RCC 7860 (cell line): Measurements from ENCODE around the gene MEGF11.
"Not testable (repeated sequence)": the region's sequence is repeated elsewhere in the genome, so short reads cannot be mapped to it uniquely, and the experiment has no call there.

ENCODE experiments used
- DNase-seq: peaks from one replicate; pipeline ENCODE4 v3.0.0-alpha.2; 2015; ENCODE audit warnings: low spot score
- FAIRE-seq: peaks from 2 replicates; lab custom pipeline; 2012; peaks lifted over from hg19 to GRCh38; lab: Jason Lieb, UNC

Gene MEGF11

DNA sequence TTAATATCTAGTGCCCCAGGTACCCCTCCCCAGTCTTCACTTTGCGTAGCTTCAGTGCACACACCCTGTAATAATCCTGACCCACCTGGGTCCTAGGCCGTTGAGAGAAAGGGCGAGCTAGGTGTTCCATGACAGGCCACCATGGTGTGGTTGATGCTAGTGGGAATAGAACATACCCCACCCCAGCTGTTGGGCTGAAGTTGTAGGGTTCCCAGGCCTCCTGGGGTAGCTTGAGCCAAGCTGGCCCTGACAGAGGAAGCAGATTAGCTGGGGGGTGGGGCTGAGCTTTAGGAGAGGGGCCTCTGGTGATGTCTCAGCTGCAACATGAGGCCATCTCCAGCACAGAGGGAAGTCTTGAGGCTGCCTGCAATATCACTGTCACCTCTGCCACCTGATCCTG is 343.7 kb downstream of the MEGF11 start:
- DNase-seq: no peak
- FAIRE-seq: no peak

DNA sequence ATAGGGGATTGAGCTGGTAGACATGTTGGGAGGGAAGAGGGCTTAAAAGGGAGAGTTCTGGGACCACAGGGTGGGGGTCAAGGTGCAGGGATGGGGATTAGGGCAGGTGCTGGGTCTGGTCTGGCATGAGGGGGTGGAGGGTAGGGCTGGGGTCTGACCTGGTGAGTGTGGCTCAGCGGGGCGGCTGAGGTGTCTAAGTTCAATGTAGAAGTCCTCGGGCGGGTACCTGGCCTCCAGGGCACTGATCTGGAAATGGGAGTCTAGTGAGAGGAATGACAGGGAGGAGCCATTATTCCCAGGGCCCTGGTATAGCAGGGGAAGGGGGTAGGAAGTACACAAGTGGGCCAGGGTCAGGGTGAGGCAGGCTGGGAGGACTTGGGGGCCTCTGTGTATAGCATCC is 344.7 kb downstream of the MEGF11 start:
- DNase-seq (no peak), FAIRE-seq (no peak)

DNA sequence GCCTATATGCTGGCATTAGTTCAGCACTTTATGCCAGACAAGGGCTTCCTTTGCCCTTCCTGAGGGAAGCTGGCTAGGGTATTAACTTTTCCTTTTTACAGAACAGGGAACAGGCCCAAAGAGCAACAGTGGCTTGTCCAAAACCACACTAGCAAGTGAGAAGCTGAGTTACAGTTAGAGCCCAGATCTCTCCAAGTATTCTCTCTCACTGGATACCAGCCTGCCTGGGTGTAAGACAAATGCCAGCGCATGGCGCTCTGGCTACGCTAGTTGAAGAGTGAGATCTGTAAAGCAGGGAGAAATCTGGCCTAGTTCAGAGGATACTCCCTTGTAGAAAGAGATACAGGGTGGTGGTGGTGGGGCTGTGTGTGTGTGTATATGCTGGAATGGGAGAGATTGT is 345.9 kb downstream of the MEGF11 start:
- FAIRE-seq (no peak), DNase-seq (no peak)

DNA sequence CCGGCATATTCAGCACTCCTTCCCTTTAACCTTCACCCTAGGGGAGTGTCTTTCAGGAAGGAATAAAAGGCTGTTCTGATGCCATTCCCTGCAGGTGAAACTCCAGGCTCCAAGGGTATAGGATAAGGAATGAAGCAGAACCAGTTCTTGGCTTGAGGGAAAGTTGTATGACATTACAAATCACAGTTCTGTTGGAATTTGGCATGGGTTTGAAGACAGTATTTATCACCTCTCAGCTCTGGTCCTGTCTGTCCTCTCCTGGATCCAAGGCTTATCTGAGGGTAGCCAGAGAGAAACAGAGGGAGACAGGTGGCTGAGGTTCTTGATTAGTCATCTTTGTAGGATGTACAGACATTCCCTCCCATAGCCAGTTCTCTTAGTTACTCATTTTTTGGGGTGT is 347.2 kb downstream of the MEGF11 start:
- no peak for FAIRE-seq
- DNase-seq: no peak

DNA sequence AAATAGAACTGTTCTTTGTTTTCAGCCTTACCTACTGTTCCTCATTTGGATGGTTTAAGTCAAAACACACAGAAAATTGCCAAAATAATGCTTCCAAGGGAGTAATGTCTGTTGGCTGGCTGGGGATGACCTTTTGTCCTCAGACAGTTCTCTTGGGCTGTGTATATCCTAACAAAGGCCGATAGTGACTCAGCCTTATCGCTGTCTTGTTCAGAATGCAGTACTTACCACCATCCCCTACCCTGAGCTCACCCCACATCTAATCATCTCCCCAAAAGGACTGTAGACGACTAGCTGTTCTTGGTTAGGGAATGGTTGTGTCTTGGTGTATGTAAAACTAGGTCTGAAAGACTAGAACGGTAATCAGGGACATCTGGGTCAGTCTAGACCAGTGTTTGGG is 349.2 kb downstream of the MEGF11 start:
- FAIRE-seq (no peak), DNase-seq (no peak)

DNA sequence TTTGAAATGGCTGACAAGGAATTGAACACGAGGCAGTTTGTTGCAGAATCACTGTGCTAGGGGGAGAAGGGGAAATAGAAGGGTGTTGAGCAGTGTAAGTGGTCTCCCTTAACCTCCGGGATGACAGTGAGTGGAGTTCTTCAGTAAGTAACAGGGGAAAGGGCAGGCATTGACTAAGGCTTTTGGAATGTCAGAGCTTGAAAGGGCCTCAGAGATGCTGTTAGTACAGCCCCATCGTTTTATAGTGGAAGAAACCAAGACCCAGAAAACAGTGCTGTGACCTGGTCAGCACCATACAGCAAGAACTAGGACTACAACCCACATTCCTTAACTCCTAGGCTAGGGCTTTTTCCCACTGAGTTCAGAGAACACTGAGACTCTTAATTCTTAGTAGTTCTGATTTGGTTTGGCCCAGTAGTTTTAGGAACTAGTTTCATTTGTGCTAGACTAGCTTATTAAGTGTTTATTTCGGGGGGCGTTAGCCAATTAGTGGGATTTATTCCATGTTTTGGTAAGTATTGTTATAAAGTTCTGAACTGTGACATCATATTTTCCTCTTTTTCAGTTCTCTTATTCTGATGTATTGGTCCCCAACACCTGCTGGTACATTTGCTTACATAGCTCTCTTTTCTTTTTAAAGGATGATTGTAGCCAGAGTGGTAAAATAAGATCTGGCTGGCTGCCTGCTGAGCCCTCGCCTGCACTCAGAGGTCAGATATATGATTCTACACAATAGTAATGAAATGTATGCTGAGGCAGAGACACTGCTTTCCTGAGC is 350.1 kb downstream of the MEGF11 start:
- FAIRE-seq (no peak), DNase-seq (no peak)

DNA sequence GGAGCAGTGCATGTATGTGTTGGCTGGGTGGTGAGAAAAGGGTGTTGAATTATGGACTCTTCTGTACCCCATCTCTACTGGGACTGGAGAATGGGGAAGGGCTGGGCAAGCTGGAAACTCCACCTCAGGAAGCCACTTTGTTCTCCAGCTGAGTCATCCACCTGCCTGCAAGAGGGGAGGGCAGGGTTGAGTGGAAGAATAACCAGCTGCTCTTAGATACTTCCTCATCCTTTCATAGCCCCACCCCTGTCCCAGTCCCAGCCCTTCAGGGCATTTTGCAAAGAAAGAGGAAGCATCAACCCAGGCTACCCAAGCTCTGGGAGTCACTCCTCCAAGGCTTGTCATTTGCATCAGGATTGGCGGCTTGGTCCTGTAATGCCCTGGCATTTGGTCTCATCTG is 351.2 kb downstream of the MEGF11 start:
- DNase-seq (peak; percentile 33), FAIRE-seq (peak; percentile 37)

DNA sequence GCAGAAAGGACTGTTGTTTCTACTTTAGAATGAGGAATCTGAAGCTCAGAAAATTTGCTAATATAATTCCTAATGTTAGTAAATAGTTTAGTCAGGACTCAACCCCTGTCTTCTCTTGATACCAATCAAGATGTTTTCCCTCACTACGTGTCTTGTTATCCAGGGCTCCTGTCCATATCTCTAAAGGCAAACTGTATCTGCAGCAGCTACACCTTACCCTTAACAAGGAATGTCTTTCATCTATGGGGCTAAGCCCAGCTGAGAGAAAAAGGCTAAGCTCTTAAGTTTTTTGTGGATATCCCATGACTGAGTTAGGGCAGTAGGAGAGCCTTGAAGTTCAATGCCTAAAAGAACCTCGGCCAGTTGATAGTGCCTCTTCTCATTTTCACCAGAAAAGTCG is 351.7 kb downstream of the MEGF11 start:
- FAIRE-seq: no peak
- DNase-seq: no peak

DNA sequence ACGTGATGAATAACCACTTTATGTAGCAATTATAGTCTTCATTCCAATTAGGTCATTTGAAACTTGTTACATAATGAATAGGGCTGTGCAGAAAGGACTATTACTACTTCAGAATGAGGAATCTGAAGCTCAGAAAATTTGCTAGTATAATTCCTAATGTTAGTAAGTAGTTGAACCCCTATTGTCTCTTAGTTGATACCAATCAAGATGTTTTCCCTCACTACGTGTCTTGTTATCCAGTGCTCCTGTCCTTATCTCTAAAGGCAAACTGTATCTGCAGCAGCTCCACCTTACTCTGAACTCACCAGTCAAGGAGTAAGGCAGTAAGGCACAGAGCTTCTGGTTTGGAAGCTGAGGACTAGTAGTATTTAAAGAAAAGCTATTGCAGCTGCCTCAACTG is 352.2 kb downstream of the MEGF11 start:
- no peak for FAIRE-seq
- DNase-seq: no peak

DNA sequence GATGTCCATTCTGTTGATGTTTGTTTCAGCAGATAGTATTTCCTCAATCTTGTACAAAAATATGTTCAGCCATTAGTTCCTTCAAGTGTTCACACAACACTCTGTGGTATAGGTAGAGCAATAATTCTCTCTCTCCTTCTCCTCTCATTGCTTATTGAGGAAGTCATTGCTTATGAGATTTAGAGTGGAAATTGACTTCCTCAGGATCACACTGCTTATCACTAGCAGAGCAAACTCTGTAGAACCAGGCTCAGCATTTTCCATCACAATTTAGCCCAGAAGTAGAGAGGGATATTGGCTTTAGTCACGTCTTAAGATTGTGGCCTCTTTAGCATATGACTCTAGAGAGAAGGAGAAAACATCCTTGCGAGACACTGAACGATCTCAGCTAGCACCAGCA is 353.1 kb downstream of the MEGF11 start:
- no peak for FAIRE-seq

DNA sequence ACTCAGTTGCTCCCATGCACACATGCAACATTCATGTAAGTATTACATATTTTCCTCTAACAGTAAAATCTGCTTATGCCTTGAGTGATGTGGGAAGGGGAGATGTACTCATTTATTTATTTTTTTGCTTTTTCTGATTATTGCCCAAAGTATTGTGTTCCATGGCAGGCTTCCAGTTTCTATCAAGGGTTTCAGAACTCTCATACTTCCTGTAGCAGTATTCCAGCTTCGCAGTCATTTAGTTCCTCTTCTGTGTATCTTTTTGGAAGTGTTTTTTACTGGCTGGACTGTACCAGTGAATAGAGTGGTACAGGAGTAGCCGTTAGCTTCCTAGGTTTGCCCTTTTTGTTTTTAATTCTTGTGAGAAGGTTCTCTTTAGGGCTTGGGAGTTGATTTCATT is 357.3 kb downstream of the MEGF11 start:
- DNase-seq (no peak), FAIRE-seq (no peak)

More for the DNA sequence above, 353.1 kb downstream of the MEGF11 start:
- DNase-seq: no peak

DNA sequence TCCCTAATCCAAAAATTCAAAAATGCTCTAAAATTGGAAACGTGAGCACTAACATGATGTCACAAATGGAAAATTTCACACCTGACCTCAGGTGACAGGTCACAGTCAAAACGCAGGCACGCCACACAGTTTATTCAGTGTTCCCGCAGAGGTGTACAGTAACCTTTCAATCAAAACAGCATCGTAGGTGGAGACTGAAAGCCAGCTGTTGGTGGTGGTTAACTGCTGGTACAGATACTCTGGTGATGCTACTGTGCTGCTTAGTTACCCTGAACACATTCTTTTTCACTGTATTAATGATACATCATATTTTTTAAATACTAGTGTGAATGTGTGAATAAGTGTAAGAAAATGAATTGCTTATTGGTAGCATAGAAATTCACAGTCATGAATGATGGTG is 360.5 kb downstream of the MEGF11 start:
- no peak for FAIRE-seq
- DNase-seq: no peak

DNA sequence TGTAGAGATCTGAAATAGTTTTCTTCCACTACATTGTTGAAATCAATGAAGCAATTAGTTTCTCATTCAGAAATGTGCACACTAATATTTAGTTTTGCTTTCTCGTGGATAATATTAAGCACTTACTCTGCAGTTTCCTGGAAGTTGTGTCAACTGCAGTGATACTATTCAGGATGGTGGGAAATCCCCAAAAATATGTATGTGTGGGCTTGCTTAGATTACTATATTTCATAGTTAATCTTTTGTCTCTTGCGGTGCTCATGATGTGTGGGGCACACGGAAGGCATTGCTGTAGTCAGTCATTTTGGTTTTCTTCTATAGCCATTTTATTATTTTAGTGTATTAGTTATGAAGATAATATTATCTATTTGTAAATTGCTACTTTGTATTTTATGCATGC is 364.6 kb downstream of the MEGF11 start:
- FAIRE-seq: no peak
- no peak for DNase-seq

DNA sequence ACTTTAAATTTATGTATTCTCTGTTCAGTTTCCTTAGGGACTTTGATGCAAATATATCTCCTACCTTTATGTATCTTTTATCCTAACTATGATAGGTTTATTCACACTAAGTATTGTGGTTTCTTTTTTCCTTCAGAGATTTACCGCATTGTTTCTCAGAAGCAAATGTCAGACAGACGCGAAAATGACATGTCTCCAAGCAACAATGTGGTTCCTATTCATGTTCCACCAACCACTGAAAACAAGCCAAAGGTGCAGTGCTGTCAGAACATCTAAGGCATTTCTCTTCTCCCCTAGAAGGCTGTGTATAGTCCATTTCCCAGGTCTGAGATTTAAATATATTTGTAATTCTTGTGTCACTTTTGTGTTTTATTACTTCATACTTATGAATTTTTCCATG is 366.0 kb downstream of the MEGF11 start:
- FAIRE-seq (no peak), DNase-seq (no peak)

DNA sequence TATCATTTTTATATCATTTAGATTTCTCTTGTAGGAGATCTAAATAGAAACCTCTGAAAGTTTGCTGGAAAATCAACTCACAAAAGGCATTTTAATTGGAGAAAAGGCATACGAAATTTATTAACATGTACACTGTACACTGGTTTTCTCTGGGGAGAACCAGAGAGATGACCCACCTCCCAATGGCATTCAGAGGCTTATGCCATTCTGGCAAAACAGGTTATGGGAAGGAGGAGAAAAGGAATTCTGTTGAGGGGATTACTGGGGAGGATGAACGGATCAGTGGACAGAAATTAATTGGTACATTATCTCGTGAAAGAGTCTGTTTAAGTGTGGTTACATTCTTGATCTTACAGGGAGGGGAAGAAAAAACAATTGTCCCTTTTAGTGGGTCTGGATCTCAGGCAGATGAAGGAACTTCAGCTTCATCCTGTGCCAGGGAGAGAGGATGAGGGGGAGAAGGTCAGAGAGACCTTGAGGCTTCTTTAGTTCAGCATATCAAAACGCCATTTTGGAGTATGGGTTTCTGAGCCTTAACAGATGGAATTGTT is 367.8 kb downstream of the MEGF11 start:
- no peak for DNase-seq

DNA sequence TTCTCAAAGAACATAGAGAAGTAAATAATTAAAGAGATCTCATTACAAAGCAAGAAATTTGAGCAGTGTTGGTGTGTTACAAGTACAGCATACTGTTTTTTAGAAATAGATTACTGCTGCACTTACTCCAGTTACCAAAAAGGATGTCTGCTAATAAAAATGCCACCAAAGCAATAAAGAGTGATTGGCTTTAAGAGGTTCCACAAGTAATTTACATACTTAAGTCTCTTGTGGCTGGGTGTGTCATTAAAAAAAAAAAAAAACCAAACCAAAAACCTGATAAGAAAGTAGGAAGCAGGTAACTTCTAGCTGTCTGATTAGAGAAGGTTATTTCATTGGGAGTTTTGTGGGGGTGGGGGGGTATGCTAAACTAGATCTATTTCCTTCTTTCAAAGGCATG is 369.0 kb downstream of the MEGF11 start:
- FAIRE-seq: no peak

More for the DNA sequence above, 367.8 kb downstream of the MEGF11 start:
- no peak for FAIRE-seq

DNA sequence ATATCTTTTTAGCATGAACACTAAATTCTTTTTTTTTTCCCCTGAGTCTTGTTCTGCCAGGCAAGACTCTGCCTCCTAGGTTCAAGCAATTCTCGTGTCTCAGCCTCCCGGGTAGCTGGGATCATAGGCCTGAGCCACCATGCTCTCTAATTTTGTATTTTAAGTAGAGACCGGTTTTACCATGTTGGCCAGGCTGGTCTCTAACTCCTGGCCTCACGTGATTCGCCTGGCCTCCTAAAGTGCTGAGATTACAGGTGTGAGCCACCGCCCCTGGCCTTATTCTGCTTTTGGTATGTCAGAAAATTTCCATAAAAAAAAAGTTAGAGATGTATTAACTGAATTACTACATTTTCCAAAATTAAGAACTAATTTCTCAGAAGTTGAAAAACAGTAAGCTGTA is 370.0 kb downstream of the MEGF11 start:
- FAIRE-seq (no peak), DNase-seq (no peak)

More for the DNA sequence above, 369.0 kb downstream of the MEGF11 start:
- DNase-seq: no peak

DNA sequence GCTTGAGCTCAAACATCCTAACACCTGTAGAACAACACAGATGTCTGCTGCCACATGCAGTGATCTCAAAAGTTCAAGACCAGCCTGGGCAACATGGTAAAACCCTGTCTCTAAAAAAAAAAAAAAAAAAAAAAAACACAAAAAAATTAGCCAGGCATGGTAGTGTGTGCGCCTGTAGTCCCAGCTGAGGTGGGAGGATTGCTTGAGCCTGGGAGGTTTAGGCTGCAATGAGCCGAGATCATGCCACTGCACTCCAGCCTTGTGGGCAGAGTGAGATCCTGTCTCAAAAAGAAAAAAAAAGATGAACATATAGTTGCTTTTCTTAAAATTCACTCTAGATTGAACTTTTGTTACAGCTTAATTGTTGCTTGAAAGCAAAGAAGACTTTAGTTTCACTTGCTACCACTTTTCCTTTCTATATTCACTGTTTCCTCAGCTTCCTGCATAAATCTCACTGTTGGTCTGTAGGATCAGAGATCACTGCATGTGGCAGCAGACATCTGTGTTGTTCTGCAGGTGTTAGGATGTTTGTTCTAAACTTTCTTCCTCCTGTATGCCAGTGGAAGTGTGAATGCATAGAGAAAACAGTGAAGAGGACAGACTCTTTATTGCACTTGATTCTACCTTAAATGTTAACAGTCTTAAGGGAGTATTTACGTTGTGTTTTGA is 371.6 kb downstream of the MEGF11 start:
- no peak for FAIRE-seq
- no peak for DNase-seq

DNA sequence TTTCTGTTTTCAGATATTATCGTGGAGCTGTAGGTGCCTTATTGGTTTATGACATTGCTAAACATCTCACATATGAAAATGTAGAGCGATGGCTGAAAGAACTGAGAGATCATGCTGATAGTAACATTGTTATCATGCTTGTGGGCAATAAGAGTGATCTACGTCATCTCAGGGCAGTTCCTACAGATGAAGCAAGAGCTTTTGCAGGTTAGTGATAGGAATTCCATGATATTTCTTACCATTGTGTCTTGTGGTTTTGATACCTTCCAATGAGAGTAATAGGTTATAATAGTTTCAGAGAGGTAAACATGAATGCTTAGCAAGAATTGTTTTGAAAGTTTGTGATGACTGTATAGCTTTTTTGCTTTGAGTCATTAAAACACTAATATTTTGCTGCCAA is 375.8 kb downstream of the MEGF11 start:
- no peak for DNase-seq
- FAIRE-seq: no peak

DNA sequence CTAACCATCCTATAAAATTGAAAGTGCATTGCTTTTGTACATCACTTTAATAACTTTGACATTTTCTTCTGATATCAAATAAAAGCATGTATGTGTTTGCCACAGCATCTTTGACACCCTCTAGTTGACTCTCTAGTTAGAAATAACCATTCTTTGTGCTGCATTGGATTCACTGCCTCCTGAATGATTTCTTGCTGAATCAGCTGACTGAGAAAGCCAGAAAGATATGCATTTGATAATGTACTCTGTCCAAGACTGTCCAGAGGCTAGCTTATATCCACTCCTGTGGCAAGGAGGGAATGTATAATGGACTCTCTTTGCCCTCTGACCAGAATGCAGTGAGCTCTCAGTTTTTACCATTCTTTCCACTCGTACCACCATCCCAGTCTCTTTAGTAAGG is 378.1 kb downstream of the MEGF11 start:
- DNase-seq (no peak), FAIRE-seq (no peak)

DNA sequence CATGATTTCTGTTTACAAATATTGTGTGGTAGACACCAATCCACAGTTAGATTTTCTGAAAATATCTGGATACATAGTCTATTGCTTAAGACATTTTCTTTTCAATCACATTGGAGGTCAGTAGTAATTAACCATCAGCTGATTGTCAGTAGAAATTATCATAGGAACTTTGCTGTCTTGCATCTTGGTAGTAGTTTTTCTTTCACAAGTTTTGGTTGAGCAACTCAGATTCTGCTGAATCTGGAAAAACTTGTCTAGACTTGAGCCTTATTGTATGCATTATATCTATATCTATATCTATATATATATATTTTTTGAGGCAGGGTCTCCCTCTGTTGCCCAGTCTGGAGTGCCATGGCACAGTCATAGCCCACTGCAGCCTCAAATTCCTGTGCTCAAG is 380.3 kb downstream of the MEGF11 start:
- no peak for FAIRE-seq

DNA sequence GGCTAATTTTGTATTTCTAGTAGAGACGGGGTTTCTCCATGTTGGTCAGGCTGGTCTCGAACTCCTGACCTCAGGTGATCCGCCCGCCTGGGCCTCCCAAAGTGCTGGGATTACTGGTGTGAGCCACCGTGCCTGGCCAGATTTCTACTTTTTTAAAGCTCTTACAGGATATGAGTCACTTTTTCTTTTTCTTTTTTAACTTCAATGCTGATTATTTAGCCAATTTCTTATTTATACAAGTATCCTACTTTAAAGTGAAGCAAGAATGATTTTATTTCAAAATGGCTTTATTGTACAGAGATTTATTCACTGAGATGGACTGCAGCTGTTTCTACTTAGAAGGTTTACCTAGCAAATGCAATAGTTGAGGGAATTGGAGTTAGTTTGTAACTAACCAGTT is 381.0 kb downstream of the MEGF11 start:
- not testable (repeated sequence) for DNase-seq, FAIRE-seq

More for the DNA sequence above, 380.3 kb downstream of the MEGF11 start:
- DNase-seq: no peak
